HL-60 (cell line): Measurements from ENCODE around the gene CCR3.

ENCODE experiments used
- CTCF ChIP-seq: IDR thresholded peaks from one replicate; pipeline ENCODE4 v1.5.1; 2011; ENCODE audit warnings: low read length, control low read depth, inconsistent platforms; ENCODE audit not compliant: insufficient read depth
- GABPA ChIP-seq: IDR thresholded peaks from 2 replicates; pipeline ENCODE4 v1.6.1; 2012; ENCODE audit warnings: low read depth
- POLR2AphosphoS5 ChIP-seq: IDR thresholded peaks from 2 replicates; pipeline ENCODE4 v1.6.1; 2012; ENCODE audit warnings: low read depth
- REST ChIP-seq: IDR thresholded peaks from 2 replicates; pipeline ENCODE4 v1.6.1; 2012; ENCODE audit warnings: low read depth; ENCODE audit not compliant: insufficient replicate concordance
- SPI1 ChIP-seq: IDR thresholded peaks from 2 replicates; pipeline ENCODE4 v1.6.1; 2012; ENCODE audit warnings: low read depth, mild to moderate bottlenecking, borderline replicate concordance

- TF ChIP-seq GABPA = no peak
- no peak for TF ChIP-seq CTCF
- TF ChIP-seq POLR2AphosphoS5 = no peak
- TF ChIP-seq REST = no peak
- TF ChIP-seq SPI1 = no peak
Observed at GRCh38 chr3:46231323-46231722, 10.9 kb upstream of the CCR3 start.
